ENCODE data around the gene HELZ2. TPM values are rescaled to one million over a fixed set of nuclear protein-coding genes. Genes with fewer than 3 reads are reported as not detected.

Gene HELZ2
- total and polyA plus RNA-seq, 2 donors (not counting 1 experiment from before 2014, with no cell fraction given) = 36.3 to 52.6 TPM

- DNase-seq = no peak
- H3K27me3 Mint-ChIP-seq = no peaks in the 10 kb centered on the region
- TF ChIP-seq EZH2 (IDR thresholded peaks at IDR 0.05; ENCODE audit: borderline replicate concordance, insufficient read depth, low read depth, low read length, poor library complexity, severe bottlenecking) (no peak), CTCF (IDR thresholded peaks at IDR 0.05) (no peak)
- Histone ChIP-seq H3K9ac (ENCODE audit: low read length) (no peak overlapping the region), H4K20me1 (ENCODE audit: control insufficient read depth, insufficient read depth, low read length, poor library complexity, severe bottlenecking) (no peaks in the 10 kb centered on the region), H3K79me2 (ENCODE audit: control insufficient read depth, insufficient read depth, low read length) (no peaks in the 10 kb centered on the region), H3K4me2 (replicated peaks; ENCODE audit: low read depth, low read length, poor library complexity, severe bottlenecking) (peak overlapping the region; percentile 56), H3K9me3 (ENCODE audit: control extremely low read depth in 1 of 3, control insufficient read depth in 2 of 3, insufficient read depth in 1 of 3, low read length in 2 of 3) (no peaks in the 10 kb centered on the region), H3K27me3 (replicated peaks in 1 of 4; ENCODE audit: control extremely low read depth in 1 of 4, control insufficient read depth in 3 of 4, insufficient read depth in 4 of 4, low read length in 3 of 4) (peaks cover 0 to 3% (median 1%) of the 10 kb centered on the region in 4 experiments), H3K27ac (ENCODE audit: low read length in 2 of 2) (no peak overlapping the region), H2AFZ (ENCODE audit: insufficient read depth, low read depth, low read length, poor library complexity, severe bottlenecking) (no peak overlapping the region), H3K4me3 (ENCODE audit: control extremely low read depth in 1 of 5, extremely low read depth in 1 of 5, insufficient read depth in 1 of 5, low read depth in 2 of 5, low read length in 4 of 5) (no peak overlapping the region), H3K4me1 (ENCODE audit: control insufficient read depth in 2 of 2, insufficient read depth in 2 of 2, low read length in 2 of 2) (peaks cover 45 to 75% of the 10 kb centered on the region in 2 donors), H3K36me3 (replicated peaks in 1 of 2; ENCODE audit: control extremely low read depth in 1 of 2, control insufficient read depth in 1 of 2, extremely low read depth in 1 of 2, insufficient read depth in 2 of 2, low read length in 1 of 2) (no peaks in the 10 kb centered on the region)
- no peak for ATAC-seq (ENCODE audit: low read depth)
- intact Hi-C loops (cut with micrococcal nuclease) = no loop called here
- no peak overlapping the region for H3K4me3 Mint-ChIP-seq
- CTCF ChIA-PET = interaction anchor here (1.6 to 2.8 kb wide), 2 partner anchors 9 to 47 kb away, joined by 4 to 10 read pairs; no protein-coding TSS in a partner anchor
- H3K27ac Mint-ChIP-seq = peak overlapping the region; percentile 28
- no peaks in the 10 kb centered on the region for H3K9me3 Mint-ChIP-seq (ENCODE audit: insufficient read depth)
- POLR2A ChIA-PET = interaction anchor here (2.0 to 2.1 kb wide), 2 partner anchors 9 to 11 kb away, joined by 8 to 11 read pairs; partner anchors contain the start of gene FNDC11
- H3K4me1 Mint-ChIP-seq = peaks cover 56% of the 10 kb centered on the region
- WGBS (ENCODE audit: insufficient coverage) = 94% methylated on average over 6 of the region's 6 CpGs
Observed at GRCh38 chr20:63543733-63544132, 30.3 kb downstream of the HELZ2 start.

- peak overlapping the region; percentile 74 for H3K4me3 Mint-ChIP-seq
- no peaks in the 10 kb centered on the region for H3K36me3 ChIP-seq (replicated peaks in 1 of 2; ENCODE audit: control extremely low read depth in 1 of 2, control insufficient read depth in 1 of 2, extremely low read depth in 1 of 2, insufficient read depth in 2 of 2, low read length in 1 of 2)
Observed at GRCh38 chr20:63543131-63543530, 30.9 kb downstream of the HELZ2 start.

More at GRCh38 chr20:63543131-63543530, 30.9 kb downstream of the HELZ2 start:
- Histone ChIP-seq H3K4me1 (ENCODE audit: control insufficient read depth in 2 of 2, insufficient read depth in 2 of 2, low read length in 2 of 2) (peaks cover 44 to 75% of the 10 kb centered on the region in 2 donors), H3K79me2 (ENCODE audit: control insufficient read depth, insufficient read depth, low read length) (no peaks in the 10 kb centered on the region), H3K9ac (ENCODE audit: low read length) (no peak overlapping the region), H3K27me3 (replicated peaks in 1 of 4; ENCODE audit: control extremely low read depth in 1 of 4, control insufficient read depth in 3 of 4, insufficient read depth in 4 of 4, low read length in 3 of 4) (peaks cover 0 to 2% (median 0%) of the 10 kb centered on the region in 4 experiments), H3K4me2 (replicated peaks; ENCODE audit: low read depth, low read length, poor library complexity, severe bottlenecking) (peak overlapping the region; percentile 56), H2AFZ (ENCODE audit: insufficient read depth, low read depth, low read length, poor library complexity, severe bottlenecking) (no peak overlapping the region), H3K4me3 (ENCODE audit: control extremely low read depth in 1 of 5, extremely low read depth in 1 of 5, insufficient read depth in 1 of 5, low read depth in 2 of 5, low read length in 4 of 5) (peak overlapping the region in 1 of 5 experiments; percentile 4), H3K9me3 (ENCODE audit: control extremely low read depth in 1 of 3, control insufficient read depth in 2 of 3, insufficient read depth in 1 of 3, low read length in 2 of 3) (no peaks in the 10 kb centered on the region), H3K27ac (ENCODE audit: low read length in 2 of 2) (peak overlapping the region in 1 of 2 donors; percentile 22), H4K20me1 (ENCODE audit: control insufficient read depth, insufficient read depth, low read length, poor library complexity, severe bottlenecking) (no peaks in the 10 kb centered on the region)
- POLR2A ChIA-PET = interaction anchor here (0.6 to 2.1 kb wide), 6 partner anchors 9 to 91 kb away, joined by 3 to 11 read pairs (median 6); partner anchors contain the start of genes FNDC11 and GMEB2
- 91% methylated on average over 10 of the region's 10 CpGs for WGBS (ENCODE audit: insufficient coverage)
- DNase-seq (no peak), ATAC-seq (ENCODE audit: low read depth) (peak; percentile 16)
- TF ChIP-seq EZH2 (IDR thresholded peaks at IDR 0.05; ENCODE audit: borderline replicate concordance, insufficient read depth, low read depth, low read length, poor library complexity, severe bottlenecking) (no peak), CTCF (IDR thresholded peaks at IDR 0.05) (no peak)
- Mint-ChIP-seq H3K4me1 (peaks cover 58% of the 10 kb centered on the region), H3K27me3 (no peaks in the 10 kb centered on the region), H3K27ac (peak overlapping the region; percentile 89), H3K9me3 (ENCODE audit: insufficient read depth) (no peaks in the 10 kb centered on the region)
- intact Hi-C loops (cut with micrococcal nuclease) = no loop called here
- CTCF ChIA-PET = interaction anchor here (1.6 to 2.8 kb wide), 2 partner anchors 9 to 47 kb away, joined by 4 to 10 read pairs; no protein-coding TSS in a partner anchor
